Measurements from ENCODE around the gene TARDBP.
A peak's percentile ranks its signal among the peaks of the same experiment; 100 is the strongest.
"Not testable (repeated sequence)": the region's sequence is repeated elsewhere in the genome, so short reads cannot be mapped to it uniquely, and the experiment has no call there.

The TARDBP gene

DNA sequence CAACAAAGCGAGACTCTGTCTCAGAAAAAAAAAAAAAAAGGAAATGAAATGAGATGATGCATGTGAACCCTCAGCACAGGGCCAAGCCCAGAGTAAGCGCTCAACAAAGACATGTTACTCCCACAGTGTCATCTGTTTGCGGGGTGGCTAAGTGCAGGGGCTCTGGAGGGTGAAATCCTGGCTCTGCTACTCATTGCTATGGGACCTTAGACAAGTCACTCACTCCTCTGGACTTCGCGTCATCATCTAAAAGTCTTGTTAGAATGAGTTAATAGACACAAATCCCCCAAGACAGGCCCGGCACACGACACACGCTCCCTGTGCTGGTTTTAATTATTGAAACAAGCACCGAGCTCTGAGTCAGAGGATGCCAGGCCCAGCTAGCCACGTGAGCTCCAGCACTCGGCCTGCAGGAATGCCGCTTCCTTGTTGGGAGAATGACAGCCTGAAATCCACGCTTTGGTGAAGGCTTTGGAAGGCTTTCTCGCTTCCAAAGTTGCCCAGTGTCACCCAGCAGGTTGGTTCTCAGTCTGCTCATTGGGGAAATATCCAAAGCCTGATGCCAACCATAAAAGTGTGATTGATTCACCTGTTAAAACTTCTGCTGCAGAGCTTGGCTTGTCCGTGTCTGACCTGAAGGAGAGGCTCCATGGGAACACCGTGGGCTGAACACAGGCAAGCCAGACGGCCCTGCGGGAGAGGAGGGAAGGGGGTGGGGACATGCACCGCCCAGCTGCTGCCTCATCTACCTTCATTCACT, 36.7 kb upstream of the TARDBP start:
- Histone ChIP-seq H3K36me3 (ENCODE audit: control insufficient read depth in 5 of 5, insufficient read depth in 5 of 5, low read length in 5 of 5) (no peaks in the 10 kb centered on the region), H3K9me3 (ENCODE audit: control insufficient read depth in 5 of 5, low read length in 5 of 5) (no peaks in the 10 kb centered on the region), H3K4me3 (ENCODE audit: low read depth in 1 of 5, low read length in 5 of 5) (peak overlapping the region in 1 of 5 donors; percentile 18), H3K27me3 (ENCODE audit: control insufficient read depth in 5 of 5, insufficient read depth in 4 of 5, low read length in 5 of 5) (peaks cover 0 to 5% (median 0%) of the 10 kb centered on the region in 5 donors), H3K27ac (ENCODE audit: low read depth, low read length) (no peak overlapping the region), H3K4me1 (ENCODE audit: control insufficient read depth in 5 of 5, insufficient read depth in 5 of 5, low read length in 5 of 5) (peaks cover 8 to 43% (median 33%) of the 10 kb centered on the region in 5 donors), H3K9ac (ENCODE audit: low read length in 5 of 5) (no peak overlapping the region)

DNA sequence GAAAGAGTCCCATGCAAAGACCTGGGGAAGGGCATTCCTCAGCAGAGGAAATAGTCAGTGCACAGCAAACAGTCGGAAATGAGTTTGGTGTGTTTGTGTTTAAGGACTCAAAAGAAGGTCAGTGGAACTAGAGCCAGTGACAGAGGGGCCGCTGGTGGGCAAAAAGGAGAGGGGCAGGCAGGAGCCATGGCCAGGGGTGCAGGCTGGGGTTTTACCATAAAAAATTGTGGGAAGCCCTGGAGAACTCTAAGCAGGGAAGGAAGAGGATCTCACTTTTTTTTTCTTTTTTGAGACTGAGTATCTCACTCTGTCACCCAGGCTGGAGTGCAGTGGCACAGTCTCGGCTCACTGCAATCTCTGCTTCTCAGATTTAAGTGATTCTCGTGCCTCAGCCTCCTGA, 33.7 kb upstream of the TARDBP start:
- Histone ChIP-seq H3K9me3 (ENCODE audit: control insufficient read depth in 5 of 5, low read length in 5 of 5) (no peaks in the 10 kb centered on the region), H3K27me3 (ENCODE audit: control insufficient read depth in 5 of 5, insufficient read depth in 4 of 5, low read length in 5 of 5) (peaks cover 0 to 9% (median 2%) of the 10 kb centered on the region in 5 donors), H3K4me3 (ENCODE audit: low read depth in 1 of 5, low read length in 5 of 5) (no peak overlapping the region), H3K27ac (ENCODE audit: low read depth, low read length) (no peak overlapping the region), H3K36me3 (ENCODE audit: control insufficient read depth in 5 of 5, insufficient read depth in 5 of 5, low read length in 5 of 5) (no peaks in the 10 kb centered on the region), H3K9ac (ENCODE audit: low read length in 5 of 5) (no peak overlapping the region), H3K4me1 (ENCODE audit: control insufficient read depth in 5 of 5, insufficient read depth in 5 of 5, low read length in 5 of 5) (peaks cover 8 to 41% (median 32%) of the 10 kb centered on the region in 5 donors)

DNA sequence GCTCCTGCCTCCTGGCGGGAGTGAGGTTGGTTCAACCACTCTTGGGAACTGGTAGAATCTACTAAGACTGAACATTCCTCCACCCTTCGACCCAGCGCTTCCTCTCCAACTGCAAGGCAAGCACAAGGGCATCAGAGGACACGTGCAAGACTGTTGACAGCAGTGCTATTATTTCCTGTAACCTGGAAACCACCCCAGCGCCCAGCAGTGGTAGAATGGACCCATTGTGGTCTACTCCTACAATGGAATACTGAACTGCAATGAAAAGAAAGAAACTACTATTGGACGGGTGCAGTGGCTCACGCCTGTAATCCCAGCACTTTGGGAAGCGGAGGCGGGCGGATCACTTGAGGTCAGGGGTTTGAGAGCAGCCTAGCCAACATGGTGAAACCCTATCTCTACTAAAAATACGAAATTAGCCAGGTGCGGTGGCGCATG, 33.0 kb upstream of the TARDBP start:
- Histone ChIP-seq H3K36me3 (ENCODE audit: control insufficient read depth in 5 of 5, insufficient read depth in 5 of 5, low read length in 5 of 5) (no peaks in the 10 kb centered on the region), H3K9me3 (ENCODE audit: control insufficient read depth in 5 of 5, low read length in 5 of 5) (no peaks in the 10 kb centered on the region), H3K27me3 (ENCODE audit: control insufficient read depth in 5 of 5, insufficient read depth in 4 of 5, low read length in 5 of 5) (peaks cover 0 to 6% (median 2%) of the 10 kb centered on the region in 5 donors), H3K4me3 (ENCODE audit: low read depth in 1 of 5, low read length in 5 of 5) (peak overlapping the region in 2 of 5 donors; percentile 22 to 37), H3K27ac (ENCODE audit: low read depth, low read length) (no peak overlapping the region), H3K9ac (ENCODE audit: low read length in 5 of 5) (no peak overlapping the region), H3K4me1 (ENCODE audit: control insufficient read depth in 5 of 5, insufficient read depth in 5 of 5, low read length in 5 of 5) (peaks cover 8 to 34% (median 30%) of the 10 kb centered on the region in 5 donors)

DNA sequence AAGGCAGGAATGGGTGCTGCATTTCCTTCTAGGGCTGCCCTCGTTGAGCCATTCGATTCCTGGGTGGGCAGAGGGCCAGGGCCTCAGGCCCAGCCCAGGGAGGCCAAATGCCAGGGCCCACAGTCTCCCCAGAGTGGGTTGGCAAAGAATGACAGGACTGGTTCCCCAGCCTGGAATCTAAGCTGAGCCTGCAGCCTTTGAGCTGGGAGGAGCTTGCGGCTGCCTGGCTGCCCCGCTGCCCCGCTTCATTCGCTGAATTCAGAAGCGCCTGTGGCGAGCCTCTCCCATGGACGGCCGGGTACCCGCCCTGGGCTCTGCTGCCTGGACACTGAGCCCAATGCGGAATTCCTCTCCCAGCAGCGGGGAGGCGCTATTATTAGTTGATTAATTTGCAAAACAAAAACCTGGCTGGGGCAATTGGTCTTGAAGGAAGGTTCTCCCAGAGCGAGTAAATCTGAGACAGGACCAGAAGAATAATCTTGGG, 32.3 kb upstream of the TARDBP start:
- Histone ChIP-seq H3K27me3 (ENCODE audit: control insufficient read depth in 5 of 5, insufficient read depth in 4 of 5, low read length in 5 of 5) (peaks cover 0 to 6% (median 2%) of the 10 kb centered on the region in 5 donors), H3K36me3 (ENCODE audit: control insufficient read depth in 5 of 5, insufficient read depth in 5 of 5, low read length in 5 of 5) (no peaks in the 10 kb centered on the region), H3K4me3 (ENCODE audit: low read depth in 1 of 5, low read length in 5 of 5) (peak overlapping the region; percentile 22 to 50 (median 38)), H3K9ac (ENCODE audit: low read length in 5 of 5) (peak overlapping the region in 1 of 5 donors; percentile 38), H3K4me1 (ENCODE audit: control insufficient read depth in 5 of 5, insufficient read depth in 5 of 5, low read length in 5 of 5) (peaks cover 8 to 32% (median 26%) of the 10 kb centered on the region in 5 donors), H3K9me3 (ENCODE audit: control insufficient read depth in 5 of 5, low read length in 5 of 5) (no peaks in the 10 kb centered on the region), H3K27ac (ENCODE audit: low read depth, low read length) (no peak overlapping the region)

DNA sequence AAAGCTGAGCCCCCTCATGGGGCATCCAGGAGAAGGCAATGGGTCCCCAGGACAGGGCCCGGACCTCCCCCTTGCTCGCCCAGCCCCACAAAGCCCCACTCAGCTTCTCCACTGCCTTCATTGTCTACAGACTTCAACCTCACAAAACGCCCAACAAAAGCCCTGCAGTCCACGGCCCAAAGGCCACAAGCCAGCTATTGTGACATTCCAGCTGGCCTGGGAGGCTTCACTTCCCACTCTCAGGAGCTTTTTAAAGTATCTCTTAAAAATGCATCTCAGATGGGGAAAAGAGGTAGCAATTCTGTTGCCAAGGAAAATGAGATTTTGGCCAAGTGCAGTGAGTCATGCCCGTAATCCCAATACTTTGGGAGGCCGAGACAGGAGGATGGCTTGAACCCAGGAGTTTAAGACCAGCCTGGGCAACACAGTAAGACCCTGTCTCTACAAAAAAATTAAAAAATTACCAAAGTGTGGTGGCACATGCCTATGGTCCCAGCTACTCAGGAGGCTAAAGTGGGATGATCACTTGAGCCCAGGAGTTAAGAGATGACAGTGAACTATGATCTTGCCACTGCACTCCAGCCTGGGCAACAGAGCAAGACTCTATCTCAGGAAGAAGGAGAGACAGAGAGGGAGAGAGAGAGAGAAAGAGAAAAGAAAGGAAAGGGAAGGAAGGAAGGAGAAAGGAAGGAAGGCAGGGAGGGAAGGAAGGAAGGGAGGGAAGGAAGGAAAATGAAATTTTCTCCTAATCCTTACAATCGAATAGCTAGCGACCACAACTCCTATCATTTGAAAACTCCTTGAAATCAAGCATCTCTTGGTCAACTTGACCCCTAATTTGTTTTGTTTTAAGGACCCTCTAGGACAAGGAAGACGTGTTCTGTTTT, 31.4 kb upstream of the TARDBP start:
- Histone ChIP-seq H3K36me3 (ENCODE audit: control insufficient read depth in 5 of 5, insufficient read depth in 5 of 5, low read length in 5 of 5) (no peaks in the 10 kb centered on the region), H3K9me3 (ENCODE audit: control insufficient read depth in 5 of 5, low read length in 5 of 5) (no peaks in the 10 kb centered on the region), H3K27ac (ENCODE audit: low read depth, low read length) (no peak overlapping the region), H3K4me1 (ENCODE audit: control insufficient read depth in 5 of 5, insufficient read depth in 5 of 5, low read length in 5 of 5) (peaks cover 4 to 24% (median 20%) of the 10 kb centered on the region in 5 donors), H3K9ac (ENCODE audit: low read length in 5 of 5) (no peak overlapping the region), H3K4me3 (ENCODE audit: low read depth in 1 of 5, low read length in 5 of 5) (peak overlapping the region in 1 of 5 donors; percentile 50), H3K27me3 (ENCODE audit: control insufficient read depth in 5 of 5, insufficient read depth in 4 of 5, low read length in 5 of 5) (peaks cover 0 to 6% (median 2%) of the 10 kb centered on the region in 5 donors)

DNA sequence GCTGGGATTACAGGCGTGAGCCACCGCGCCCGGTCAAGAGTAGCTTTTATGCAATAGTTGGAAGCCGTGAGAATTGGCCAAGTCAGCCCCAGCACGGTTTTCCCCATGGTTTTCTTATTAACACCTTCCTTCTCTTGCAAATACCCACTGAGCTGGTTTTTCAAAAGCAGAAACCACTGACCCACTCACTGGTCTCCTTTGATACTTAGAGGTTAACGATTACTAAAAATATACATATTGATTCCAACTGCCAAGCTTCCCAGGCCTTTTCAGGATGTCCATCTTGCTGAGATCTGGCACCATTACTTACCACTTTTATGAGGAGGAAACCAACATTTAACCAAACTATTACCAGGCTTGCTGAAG, 25.9 kb upstream of the TARDBP start:
- Histone ChIP-seq H3K4me3 (ENCODE audit: low read depth in 1 of 5, low read length in 5 of 5) (no peak overlapping the region), H3K27ac (ENCODE audit: low read depth, low read length) (no peak overlapping the region), H3K9me3 (ENCODE audit: control insufficient read depth in 5 of 5, low read length in 5 of 5) (no peaks in the 10 kb centered on the region), H3K27me3 (ENCODE audit: control insufficient read depth in 5 of 5, insufficient read depth in 4 of 5, low read length in 5 of 5) (peaks cover 0 to 6% (median 2%) of the 10 kb centered on the region in 5 donors), H3K4me1 (ENCODE audit: control insufficient read depth in 5 of 5, insufficient read depth in 5 of 5, low read length in 5 of 5) (no peaks in the 10 kb centered on the region), H3K36me3 (ENCODE audit: control insufficient read depth in 5 of 5, insufficient read depth in 5 of 5, low read length in 5 of 5) (no peaks in the 10 kb centered on the region), H3K9ac (ENCODE audit: low read length in 5 of 5) (no peak overlapping the region)

DNA sequence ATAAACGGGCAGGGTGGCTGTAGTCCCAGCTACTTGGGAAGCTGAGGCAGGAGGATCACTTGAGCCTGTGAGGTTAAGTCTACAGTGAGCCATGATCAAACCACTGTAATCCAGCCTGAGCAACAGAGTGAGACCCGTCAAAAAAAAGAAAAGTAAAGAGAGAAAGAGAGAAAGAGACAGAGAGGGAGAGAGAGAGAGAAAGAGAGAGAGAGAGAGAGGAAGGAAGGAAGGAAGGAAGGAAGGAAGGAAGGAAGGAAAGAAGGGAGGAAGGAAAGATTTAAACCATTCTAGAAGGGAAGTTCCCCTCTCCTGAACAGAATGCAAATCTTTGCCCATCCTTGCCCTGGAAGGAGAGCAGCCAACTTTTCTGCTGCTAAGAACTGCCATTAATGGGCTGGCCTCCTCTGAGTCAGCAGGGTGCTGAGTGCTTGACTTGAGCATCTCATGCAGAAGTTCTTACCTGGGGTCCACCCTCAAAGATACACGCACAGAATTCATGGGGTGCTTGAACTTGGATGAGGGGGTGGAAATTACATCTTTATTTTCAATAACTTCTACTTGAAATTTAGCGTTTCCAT, 24.5 kb upstream of the TARDBP start:
- no peak overlapping the region for H3K27ac ChIP-seq (ENCODE audit: low read depth, low read length)
- H3K4me3 ChIP-seq (ENCODE audit: low read depth in 1 of 5, low read length in 5 of 5) = no peak overlapping the region
- no peaks in the 10 kb centered on the region for H3K27me3 ChIP-seq (ENCODE audit: control insufficient read depth in 5 of 5, insufficient read depth in 4 of 5, low read length in 5 of 5)
- H3K36me3 ChIP-seq (ENCODE audit: control insufficient read depth in 5 of 5, insufficient read depth in 5 of 5, low read length in 5 of 5) = no peaks in the 10 kb centered on the region
- H3K9me3 ChIP-seq (ENCODE audit: control insufficient read depth in 5 of 5, low read length in 5 of 5) = no peaks in the 10 kb centered on the region
- H3K9ac ChIP-seq (ENCODE audit: low read length in 5 of 5) = no peak overlapping the region
- no peaks in the 10 kb centered on the region for H3K4me1 ChIP-seq (ENCODE audit: control insufficient read depth in 5 of 5, insufficient read depth in 5 of 5, low read length in 5 of 5)

DNA sequence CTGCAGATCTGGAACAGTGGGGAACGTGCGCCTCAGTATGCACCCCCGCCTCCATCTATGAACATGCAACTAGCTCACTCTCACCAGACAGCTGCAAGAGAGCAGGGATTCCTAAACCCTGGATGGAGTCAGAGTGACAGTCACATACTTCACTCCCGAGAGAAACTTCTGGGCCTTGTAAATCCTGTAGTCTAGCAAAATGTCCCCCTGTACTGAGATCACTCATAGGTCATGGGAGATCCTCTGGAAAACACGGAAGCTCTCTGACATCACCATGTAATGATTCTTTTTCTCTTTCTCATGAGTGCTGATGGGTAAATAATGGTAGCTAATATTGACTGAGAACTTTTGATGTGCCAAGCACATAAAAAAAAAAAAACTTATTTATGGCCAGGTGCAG, 23.4 kb upstream of the TARDBP start:
- no peaks in the 10 kb centered on the region for H3K4me1 ChIP-seq (ENCODE audit: control insufficient read depth in 5 of 5, insufficient read depth in 5 of 5, low read length in 5 of 5)
- H3K9ac ChIP-seq (ENCODE audit: low read length in 5 of 5) = no peak overlapping the region
- H3K9me3 ChIP-seq (ENCODE audit: control insufficient read depth in 5 of 5, low read length in 5 of 5) = no peaks in the 10 kb centered on the region
- no peaks in the 10 kb centered on the region for H3K27me3 ChIP-seq (ENCODE audit: control insufficient read depth in 5 of 5, insufficient read depth in 4 of 5, low read length in 5 of 5)
- no peaks in the 10 kb centered on the region for H3K36me3 ChIP-seq (ENCODE audit: control insufficient read depth in 5 of 5, insufficient read depth in 5 of 5, low read length in 5 of 5)
- no peak overlapping the region for H3K4me3 ChIP-seq (ENCODE audit: low read depth in 1 of 5, low read length in 5 of 5)
- H3K27ac ChIP-seq (ENCODE audit: low read depth, low read length) = no peak overlapping the region

DNA sequence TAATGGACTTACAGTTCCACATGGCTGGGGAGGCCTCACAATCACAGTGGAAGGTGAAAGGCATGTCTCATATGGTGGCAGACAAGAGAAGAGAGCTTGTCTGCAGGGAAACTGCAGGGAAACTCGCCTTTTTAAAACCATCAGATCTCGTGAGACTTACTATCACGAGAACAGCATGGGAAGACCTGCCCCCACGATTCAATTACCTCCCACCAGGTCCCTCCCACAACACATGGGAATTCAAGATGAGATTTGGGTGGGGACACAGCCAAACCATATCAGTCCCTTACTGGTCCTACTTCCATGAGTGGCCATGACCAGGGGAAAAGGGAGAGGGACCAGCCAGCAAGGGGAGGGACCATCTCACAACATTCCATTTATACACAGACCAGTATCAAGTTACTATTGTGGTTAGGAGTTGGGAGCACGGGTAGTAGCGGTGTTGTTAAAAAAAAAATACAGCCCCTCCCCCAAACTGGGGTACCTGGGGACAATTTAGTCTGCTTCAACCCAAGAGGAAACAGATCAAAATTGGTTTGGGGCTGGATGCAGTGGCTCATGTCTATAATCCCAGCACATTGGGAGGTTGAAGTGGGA, 22.4 kb upstream of the TARDBP start:
- not testable (repeated sequence) for H3K4me3 ChIP-seq (ENCODE audit: low read depth in 1 of 5, low read length in 5 of 5); H3K9me3 ChIP-seq (ENCODE audit: control insufficient read depth in 5 of 5, low read length in 5 of 5); H3K27me3 ChIP-seq (ENCODE audit: control insufficient read depth in 5 of 5, insufficient read depth in 4 of 5, low read length in 5 of 5); H3K9ac ChIP-seq (ENCODE audit: low read length in 5 of 5); H3K27ac ChIP-seq (ENCODE audit: low read depth, low read length); H3K36me3 ChIP-seq (ENCODE audit: control insufficient read depth in 5 of 5, insufficient read depth in 5 of 5, low read length in 5 of 5); H3K4me1 ChIP-seq (ENCODE audit: control insufficient read depth in 5 of 5, insufficient read depth in 5 of 5, low read length in 5 of 5)

Data from subcutaneous abdominal adipose tissue (tissue), 5 donors.